Natural killer cell (primary cell): ENCODE results near the gene VGLL1. TPM values are rescaled to one million over a fixed set of nuclear protein-coding genes. Genes with fewer than 3 reads are reported as not detected.

Experiments used
- ATAC-seq, 3 donors: fragments of 150-1000 bp in 2 of 3; fragments of 200-7000 bp in 1 of 3; cut with Tn5 transposase; 1 replicate in 1 of 3; 2 replicates in 2 of 3; pipeline ENCODE4 v1.10.0; 2021; ENCODE audit warnings: mild to moderate bottlenecking in 2 of 3, moderate library complexity in 2 of 3
- DNase-seq, 2 donors: peaks; one replicate each; pipeline versions ENCODE4 v3.0.0 to v3.0.0-alpha.2; 2013 to 2021; ENCODE audit warnings: mixed read lengths in 1 of 2
- H3K27ac ChIP-seq: one replicate; pipeline ENCODE4 v1.5.1; 2013; ENCODE audit warnings: mild to moderate bottlenecking, low read length
- H3K27me3 ChIP-seq: one replicate; pipeline ENCODE4 v1.6.1; 2013; ENCODE audit warnings: low read length; ENCODE audit not compliant: control insufficient read depth, insufficient read depth
- H3K36me3 ChIP-seq: one replicate; pipeline ENCODE4 v1.6.1; 2013; ENCODE audit warnings: low read length; ENCODE audit not compliant: control insufficient read depth, insufficient read depth
- H3K4me1 ChIP-seq: one replicate; pipeline ENCODE4 v1.6.1; 2013; ENCODE audit warnings: low read length; ENCODE audit not compliant: control insufficient read depth, insufficient read depth
- H3K4me3 ChIP-seq: one replicate; pipeline ENCODE4 v1.5.1; 2013; ENCODE audit warnings: low read length
- H3K9me3 ChIP-seq: one replicate; pipeline ENCODE4 v1.6.1; 2013; ENCODE audit warnings: low read length; ENCODE audit not compliant: control insufficient read depth, insufficient read depth
- H3K27ac Mint-ChIP-seq, 2 donors: one replicate each; pipeline ENCODE4 v1.8.0; 2022; ENCODE audit warnings: mild to moderate bottlenecking in 2 of 2, mixed read lengths in 2 of 2, moderate library complexity in 1 of 2
- H3K27me3 Mint-ChIP-seq, 2 donors: one replicate each; pipeline ENCODE4 v1.8.0; 2022; ENCODE audit warnings: low read depth in 2 of 2, mixed read lengths in 2 of 2
- H3K36me3 Mint-ChIP-seq: one replicate; pipeline ENCODE4 v1.8.0; 2022; ENCODE audit warnings: mixed read lengths
- H3K4me1 Mint-ChIP-seq, 2 donors: one replicate each; pipeline ENCODE4 v1.8.0; 2022; ENCODE audit warnings: mixed read lengths in 2 of 2
- H3K4me3 Mint-ChIP-seq: one replicate; pipeline ENCODE4 v1.8.0; 2022; ENCODE audit warnings: mild to moderate bottlenecking, moderate library complexity, mixed read lengths
- H3K9me3 Mint-ChIP-seq, 2 donors: one replicate each; pipeline ENCODE4 v1.8.0; 2022; ENCODE audit warnings: mixed read lengths in 2 of 2
- CTCF ChIP-seq: fragments of 200-600 bp; IDR thresholded peaks from one replicate; pipeline ENCODE4 v1.8.0; 2022; ENCODE audit warnings: antibody characterized with exemption
- WGBS: methylation state at CpG from one replicate; pipeline ENCODE4 v1.1.7; 2013; ENCODE audit warnings: missing lambda C conversion rate; ENCODE audit not compliant: insufficient coverage; 5-methylcytosine and 5-hydroxymethylcytosine counted together
- intact Hi-C: fragments of 100-400 bp; cut with micrococcal nuclease; formaldehyde crosslinking; loops from one replicate; pipeline ENCODE4 v1.14.2; 2022
- total RNA-seq, 4 donors: library from RNA; stranded (reverse); fragments of 120-200 nt in 1 of 4; gene quantifications; one replicate each; pipeline versions ENCODE4 v1.2.3 to v1.2.4, GENCODE V29; 2013 to 2022

VGLL1 gene
- total RNA-seq = not detected
- total RNA-seq (2013) = not detected

GRCh38 chrX:136531951-136532350, at the start of gene VGLL1:
TSS of gene VGLL1 (plus strand) at chrX:136532215. CDS start at chrX:136536021, 3,806 bp downstream.
- ATAC-seq = no peak
- no peak within 1 kb of the TSS for H3K4me3 Mint-ChIP-seq

GRCh38 chrX:136487647-136488046, 44.4 kb upstream of the VGLL1 start, which contains the start of gene BRS3:
TSS of gene BRS3 (plus strand) at chrX:136487947. CDS start at chrX:136488115, 168 bp downstream.
- Mint-ChIP-seq H3K9me3 (no peaks in the 10 kb centered on the region), H3K4me3 (no peak within 1 kb of the TSS), H3K4me1 (no peaks in the 10 kb centered on the region), H3K27ac (no peak within 1 kb of the TSS), H3K36me3 (no peaks in the 10 kb centered on the region), H3K27me3 (peaks cover 24 to 81% of the 10 kb centered on the region in 2 donors)
- ATAC-seq = no peak
- Histone ChIP-seq H3K9me3 (no peaks in the 10 kb centered on the region), H3K36me3 (no peaks in the 10 kb centered on the region), H3K27ac (no peak within 1 kb of the TSS), H3K27me3 (peaks cover 2% of the 10 kb centered on the region), H3K4me1 (no peaks in the 10 kb centered on the region), H3K4me3 (no peak within 1 kb of the TSS)
- intact Hi-C loops = no loop called here
- no peak for DNase-seq
- 87% methylated on average over 3 of the region's 4 CpGs for WGBS
- TF ChIP-seq CTCF = no peak

More at GRCh38 chrX:136531951-136532350, at the start of gene VGLL1:
- intact Hi-C loops = no loop called here
- H3K4me3 ChIP-seq = no peak within 1 kb of the TSS
- H3K27me3 ChIP-seq = no peaks in the 10 kb centered on the region
- H3K27ac ChIP-seq = no peak within 1 kb of the TSS
- H3K4me1 ChIP-seq = no peaks in the 10 kb centered on the region
- Mint-ChIP-seq H3K27ac (no peak within 1 kb of the TSS), H3K27me3 (peaks cover 6 to 10% of the 10 kb centered on the region in 2 donors), H3K36me3 (no peaks in the 10 kb centered on the region), H3K9me3 (no peaks in the 10 kb centered on the region), H3K4me1 (no peaks in the 10 kb centered on the region)
- no peaks in the 10 kb centered on the region for H3K36me3 ChIP-seq
- no peak for DNase-seq
- TF ChIP-seq CTCF = no peak
- no peaks in the 10 kb centered on the region for H3K9me3 ChIP-seq
- WGBS = 96% methylated on average over 3 of the region's 3 CpGs

GRCh38 chrX:136488706-136489105, 43.3 kb upstream of the VGLL1 start:
- Mint-ChIP-seq H3K4me1 (no peaks in the 10 kb centered on the region), H3K36me3 (no peaks in the 10 kb centered on the region), H3K27ac (no peak overlapping the region), H3K9me3 (no peaks in the 10 kb centered on the region), H3K27me3 (peaks cover 24 to 73% of the 10 kb centered on the region in 2 donors), H3K4me3 (no peak overlapping the region)
- H3K27me3 ChIP-seq = peaks cover 2% of the 10 kb centered on the region
- H3K27ac ChIP-seq = no peak overlapping the region
- no peak for TF ChIP-seq CTCF
- ATAC-seq = no peak
- no peak overlapping the region for H3K4me3 ChIP-seq
- DNase-seq = no peak
- no peaks in the 10 kb centered on the region for H3K9me3 ChIP-seq
- no peaks in the 10 kb centered on the region for H3K36me3 ChIP-seq
- 67% methylated on average over 1 of the region's 5 CpGs for WGBS
- H3K4me1 ChIP-seq = no peaks in the 10 kb centered on the region
- intact Hi-C loops = no loop called here

GRCh38 chrX:136491832-136492231, 40.2 kb upstream of the VGLL1 start:
- Histone ChIP-seq H3K27me3 (peaks cover 2% of the 10 kb centered on the region), H3K9me3 (no peaks in the 10 kb centered on the region), H3K4me1 (peaks cover 5% of the 10 kb centered on the region), H3K36me3 (no peaks in the 10 kb centered on the region), H3K27ac (no peak overlapping the region), H3K4me3 (no peak overlapping the region)
- Mint-ChIP-seq H3K9me3 (no peaks in the 10 kb centered on the region), H3K27ac (no peak overlapping the region), H3K4me3 (no peak overlapping the region), H3K36me3 (no peaks in the 10 kb centered on the region), H3K4me1 (no peaks in the 10 kb centered on the region), H3K27me3 (peaks cover 21 to 49% of the 10 kb centered on the region in 2 donors)
- no peak for ATAC-seq
- intact Hi-C loops = loop anchor here (10.0 kb wide), 2 partner anchors 203 to 517 kb away; partner anchors contain the start of gene MMGT1
- DNase-seq = no peak
- WGBS = 93% methylated on average over 6 of the region's 6 CpGs
- TF ChIP-seq CTCF = no peak
